Measurements from ENCODE around the gene PNPT1. TPM values are rescaled to one million over a fixed set of nuclear protein-coding genes. Genes with fewer than 3 reads are reported as not detected.

The PNPT1 gene
- polyA plus RNA-seq, 1 experiment = 9.4 TPM

DNA sequence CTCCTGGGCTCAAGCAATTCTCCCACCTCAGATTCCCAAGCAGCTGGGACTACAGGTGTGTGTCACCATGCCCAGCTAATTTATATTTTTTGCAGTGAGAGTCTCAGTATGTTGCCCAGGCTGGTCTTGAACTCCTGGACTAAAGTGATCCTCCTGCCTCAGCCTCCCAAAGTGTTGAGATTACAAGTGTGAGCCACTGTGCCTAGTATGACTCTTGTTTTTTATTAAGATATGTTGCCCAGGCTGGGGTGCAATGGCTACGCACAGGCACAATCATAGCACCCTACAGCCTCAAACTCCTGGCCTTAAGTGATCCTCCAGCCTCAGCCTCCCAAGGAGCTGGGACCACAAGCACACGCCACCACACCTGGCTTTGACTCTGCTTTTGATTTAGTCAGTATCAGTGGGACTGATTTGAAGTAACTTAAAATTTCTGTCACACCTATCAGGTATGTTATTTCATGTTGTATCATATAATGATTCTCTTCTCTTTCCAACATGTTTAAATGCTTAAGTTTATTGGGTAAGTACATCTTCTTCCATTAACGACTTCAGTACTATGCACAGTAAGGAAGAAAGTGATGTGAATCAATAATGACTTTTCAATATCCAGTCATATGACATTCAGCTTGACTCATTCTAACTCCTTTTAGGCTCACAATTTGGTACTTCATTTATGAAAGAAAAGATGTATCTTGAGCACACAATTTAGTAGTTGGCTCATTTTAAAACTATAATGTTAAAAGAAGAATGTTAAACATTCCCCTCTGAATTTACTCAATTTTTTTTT is 82.5 kb downstream of the PNPT1 start:
- TF ChIP-seq, protein P1, sequence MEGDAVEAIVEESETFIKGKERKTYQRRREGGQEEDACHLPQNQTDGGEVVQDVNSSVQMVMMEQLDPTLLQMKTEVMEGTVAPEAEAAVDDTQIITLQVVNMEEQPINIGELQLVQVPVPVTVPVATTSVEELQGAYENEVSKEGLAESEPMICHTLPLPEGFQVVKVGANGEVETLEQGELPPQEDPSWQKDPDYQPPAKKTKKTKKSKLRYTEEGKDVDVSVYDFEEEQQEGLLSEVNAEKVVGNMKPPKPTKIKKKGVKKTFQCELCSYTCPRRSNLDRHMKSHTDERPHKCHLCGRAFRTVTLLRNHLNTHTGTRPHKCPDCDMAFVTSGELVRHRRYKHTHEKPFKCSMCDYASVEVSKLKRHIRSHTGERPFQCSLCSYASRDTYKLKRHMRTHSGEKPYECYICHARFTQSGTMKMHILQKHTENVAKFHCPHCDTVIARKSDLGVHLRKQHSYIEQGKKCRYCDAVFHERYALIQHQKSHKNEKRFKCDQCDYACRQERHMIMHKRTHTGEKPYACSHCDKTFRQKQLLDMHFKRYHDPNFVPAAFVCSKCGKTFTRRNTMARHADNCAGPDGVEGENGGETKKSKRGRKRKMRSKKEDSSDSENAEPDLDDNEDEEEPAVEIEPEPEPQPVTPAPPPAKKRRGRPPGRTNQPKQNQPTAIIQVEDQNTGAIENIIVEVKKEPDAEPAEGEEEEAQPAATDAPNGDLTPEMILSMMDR (IDR thresholded peaks at IDR 0.05; ENCODE audit: insufficient read depth, low read depth, low read length) = no peak
- Histone ChIP-seq H3K27me3 (ENCODE audit: control insufficient read depth, insufficient read depth, low read length) (no peaks in the 10 kb centered on the region), H3K36me3 (ENCODE audit: control insufficient read depth, insufficient read depth, low read length) (peaks cover 1% of the 10 kb centered on the region), H3K4me3 (ENCODE audit: low read depth, low read length) (no peak overlapping the region)
- DNase-seq (ENCODE audit: low read depth) = no peak
- ChIA-PET CTCF (interaction anchor here (1.2 kb wide), 1 partner anchor 8 kb away, joined by 4 read pairs; no protein-coding TSS in a partner anchor), POLR2A (no interaction called here)

DNA sequence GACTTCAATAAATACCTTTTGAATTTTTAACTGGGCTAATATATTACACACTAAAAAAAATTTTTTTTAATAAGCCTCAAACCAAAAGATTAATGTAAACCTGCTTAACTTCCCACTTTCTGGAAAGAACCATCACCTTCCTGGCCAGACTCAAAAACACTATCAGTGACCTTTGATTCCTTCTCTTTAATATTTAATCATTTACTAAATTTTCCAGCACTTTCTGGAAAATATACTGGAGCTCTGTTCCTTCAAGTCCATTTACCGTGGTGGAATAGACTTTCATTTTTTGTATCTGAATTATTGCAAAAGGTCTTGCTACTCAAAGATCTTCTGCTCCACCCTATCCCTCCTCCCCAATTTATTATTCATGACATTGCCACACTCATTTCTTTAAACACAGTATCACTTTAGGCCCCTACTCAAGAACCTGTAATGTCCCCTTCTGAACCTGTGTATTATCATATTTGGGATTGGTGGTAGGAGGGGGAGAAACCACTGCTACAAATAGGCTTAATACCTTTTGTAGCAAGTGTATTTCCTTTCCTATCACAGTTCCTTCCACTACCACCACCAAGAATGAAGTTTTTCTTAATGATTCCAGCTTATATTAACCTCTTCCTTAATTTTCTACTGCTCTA is 83.6 kb downstream of the PNPT1 start:
- Histone ChIP-seq H3K4me3 (ENCODE audit: low read depth, low read length) (no peak overlapping the region), H3K36me3 (ENCODE audit: control insufficient read depth, insufficient read depth, low read length) (peaks cover 1% of the 10 kb centered on the region), H3K27me3 (ENCODE audit: control insufficient read depth, insufficient read depth, low read length) (no peaks in the 10 kb centered on the region)
- CTCF ChIA-PET = interaction anchor here (0.6 kb wide), 1 partner anchor 655 kb away, joined by 3 read pairs; no protein-coding TSS in a partner anchor
- POLR2A ChIA-PET = no interaction called here
- DNase-seq (ENCODE audit: low read depth) = no peak
- TF ChIP-seq, protein P1 (IDR thresholded peaks at IDR 0.05; ENCODE audit: insufficient read depth, low read depth, low read length) = no peak

DNA sequence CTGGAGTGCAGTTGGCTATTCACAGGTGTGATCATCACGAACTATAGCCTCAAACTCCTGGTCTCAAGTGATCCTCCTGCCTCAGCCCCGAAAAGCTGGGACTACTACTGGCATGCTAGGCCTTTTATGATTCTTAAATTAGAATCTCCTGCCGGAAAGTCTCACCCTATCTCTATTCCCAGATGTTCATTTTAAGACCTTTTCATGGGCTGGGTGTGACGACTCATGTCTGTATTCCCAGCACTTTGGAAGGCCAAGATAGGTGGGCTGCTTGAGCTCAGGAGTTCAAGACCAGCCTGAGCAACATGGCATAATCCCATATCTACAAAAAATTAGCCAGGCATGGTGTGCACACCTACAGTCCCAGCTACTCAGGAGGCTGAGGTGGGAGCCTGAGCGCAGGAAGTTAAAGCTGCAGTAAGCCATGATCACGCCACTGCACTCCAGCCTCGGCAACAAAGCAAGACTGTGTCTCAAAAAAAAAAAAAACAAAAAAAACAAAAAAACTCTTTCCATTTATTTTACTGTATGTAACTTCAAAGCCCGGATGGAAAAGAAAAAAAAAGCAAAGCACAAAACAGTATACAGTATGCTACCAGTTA is 84.3 kb downstream of the PNPT1 start:
- DNase-seq (ENCODE audit: low read depth) = no peak
- ChIA-PET POLR2A (no interaction called here), CTCF (interaction anchor here (0.6 kb wide), 1 partner anchor 836 kb away, joined by 5 read pairs; no protein-coding TSS in a partner anchor)
- TF ChIP-seq, protein P1 (IDR thresholded peaks at IDR 0.05; ENCODE audit: insufficient read depth, low read depth, low read length) = no peak
- no peaks in the 10 kb centered on the region for H3K27me3 ChIP-seq (ENCODE audit: control insufficient read depth, insufficient read depth, low read length)
- peaks cover 1% of the 10 kb centered on the region for H3K36me3 ChIP-seq (ENCODE audit: control insufficient read depth, insufficient read depth, low read length)
- no peak overlapping the region for H3K4me3 ChIP-seq (ENCODE audit: low read depth, low read length)

- DNase-seq (ENCODE audit: low read depth) = no peak
- Histone ChIP-seq H3K36me3 (ENCODE audit: control insufficient read depth, insufficient read depth, low read length) (peaks cover 1% of the 10 kb centered on the region), H3K4me3 (ENCODE audit: low read depth, low read length) (no peak overlapping the region), H3K27me3 (ENCODE audit: control insufficient read depth, insufficient read depth, low read length) (no peaks in the 10 kb centered on the region)
- TF ChIP-seq, protein P1 (IDR thresholded peaks at IDR 0.05; ENCODE audit: insufficient read depth, low read depth, low read length) = no peak
- CTCF ChIA-PET = no interaction called here
- POLR2A ChIA-PET = no interaction called here
Observed at GRCh38 chr2:55607717-55608116, 85.9 kb downstream of the PNPT1 start.

GRCh38 chr2:55604027-55604565 is 89.5 kb downstream of the PNPT1 start:
- peaks cover 2% of the 10 kb centered on the region for H3K36me3 ChIP-seq (ENCODE audit: control insufficient read depth, insufficient read depth, low read length)
- no peaks in the 10 kb centered on the region for H3K27me3 ChIP-seq (ENCODE audit: control insufficient read depth, insufficient read depth, low read length)
- ChIA-PET CTCF (no interaction called here), POLR2A (no interaction called here)
- TF ChIP-seq, protein P1 (IDR thresholded peaks at IDR 0.05; ENCODE audit: insufficient read depth, low read depth, low read length) = no peak
- DNase-seq (ENCODE audit: low read depth) = no peak
- no peak overlapping the region for H3K4me3 ChIP-seq (ENCODE audit: low read depth, low read length)

All from BJ (cell line).